Gastrocnemius medialis (tissue), 4 donors: ENCODE data around the gene FXYD2. TPM values are rescaled to one million over a fixed set of nuclear protein-coding genes. Genes with fewer than 3 reads are reported as not detected.

Source experiments
- total RNA-seq, 4 donors: library from RNA; depleted of rRNA; stranded (reverse); fragments of >200 nt; gene quantifications; one replicate each; pipeline versions ENCODE4 v1.1.0 to v1.2.3, GENCODE V29; 2016

The FXYD2 gene
- total RNA-seq, 4 donors from 2014 or later: 0.87 TPM; not detected in 3

Other genes with a start within 250 kb of the FXYD2 start
- under 1 TPM; 0.05 to 0.15 (median 0.07) TPM for gene DSCAML1, start 27.5 kb downstream of the FXYD2 start, total RNA-seq
- 10 to 100 TPM in 1 of 4 donors, 1 to 10 TPM in 3; 2.9 to 17.7 (median 5.4) TPM for gene FXYD6, start 51.9 kb upstream of the FXYD2 start, total RNA-seq
- not detected for gene TMPRSS13, start 104.7 kb upstream of the FXYD2 start, total RNA-seq
- gene IL10RA, start 161.7 kb upstream of the FXYD2 start, total RNA-seq: 1 to 10 TPM in 3 of 4 donors, under 1 TPM in 1; 0.73 to 5.5 (median 2.2) TPM